Keratinocyte (primary cell): ENCODE measurements around the gene DDX47.

ENCODE experiments used
- CTCF ChIP-seq, 3 experiments: IDR thresholded peaks in 1 of 3; conservative IDR thresholded peaks in 1 of 3; optimal IDR thresholded peaks in 1 of 3; 2 replicates in 2 of 3; 3 replicates in 1 of 3; pipeline versions ENCODE3 to v1.5.1; 2011; ENCODE audit warnings: low read length in 3 of 3, mild to moderate bottlenecking in 3 of 3, moderate library complexity in 2 of 3, control low read depth in 1 of 3, inconsistent platforms in 1 of 3; ENCODE audit not compliant: insufficient read depth in 2 of 3; ENCODE audit errors: extremely low read depth in 1 of 3
- EZH2 ChIP-seq: IDR thresholded peaks from one replicate; pipeline ENCODE4 v1.6.1; 2012; ENCODE audit warnings: inconsistent platforms, mild to moderate bottlenecking, low read length, moderate library complexity

GRCh38 chr12:12813120-12814101 is at the start of gene DDX47:
- TF ChIP-seq CTCF (optimal IDR thresholded peaks at IDR 0.05 in 1 of 3, IDR thresholded peaks at IDR 0.05 in 1 of 3, conservative IDR thresholded peaks at IDR 0.05 in 1 of 3; ENCODE audit: extremely low read depth in 1 of 3, insufficient read depth in 2 of 3, low read length in 3 of 3) (peak; percentile 92 to 99 (median 93)), EZH2 (no peak)
